GM18868 (cell line): ENCODE data around the gene HOXD9.

Experiments used
- ATAC-seq: cut with Tn5 transposase; IDR thresholded peaks from one replicate; pipeline ENCODE4 v1.9.1; 2021; ENCODE audit warnings: mild to moderate bottlenecking, moderate library complexity; ENCODE audit not compliant: unreplicated experiment

The HOXD9 gene

GRCh38 chr2:176137252-176137580, 14.7 kb downstream of the HOXD9 start:
- no peak for ATAC-seq

GRCh38 chr2:176137906-176138305, 15.4 kb downstream of the HOXD9 start:
- no peak for ATAC-seq

GRCh38 chr2:176138526-176138922, 16.0 kb downstream of the HOXD9 start:
- no peak for ATAC-seq

DNA sequence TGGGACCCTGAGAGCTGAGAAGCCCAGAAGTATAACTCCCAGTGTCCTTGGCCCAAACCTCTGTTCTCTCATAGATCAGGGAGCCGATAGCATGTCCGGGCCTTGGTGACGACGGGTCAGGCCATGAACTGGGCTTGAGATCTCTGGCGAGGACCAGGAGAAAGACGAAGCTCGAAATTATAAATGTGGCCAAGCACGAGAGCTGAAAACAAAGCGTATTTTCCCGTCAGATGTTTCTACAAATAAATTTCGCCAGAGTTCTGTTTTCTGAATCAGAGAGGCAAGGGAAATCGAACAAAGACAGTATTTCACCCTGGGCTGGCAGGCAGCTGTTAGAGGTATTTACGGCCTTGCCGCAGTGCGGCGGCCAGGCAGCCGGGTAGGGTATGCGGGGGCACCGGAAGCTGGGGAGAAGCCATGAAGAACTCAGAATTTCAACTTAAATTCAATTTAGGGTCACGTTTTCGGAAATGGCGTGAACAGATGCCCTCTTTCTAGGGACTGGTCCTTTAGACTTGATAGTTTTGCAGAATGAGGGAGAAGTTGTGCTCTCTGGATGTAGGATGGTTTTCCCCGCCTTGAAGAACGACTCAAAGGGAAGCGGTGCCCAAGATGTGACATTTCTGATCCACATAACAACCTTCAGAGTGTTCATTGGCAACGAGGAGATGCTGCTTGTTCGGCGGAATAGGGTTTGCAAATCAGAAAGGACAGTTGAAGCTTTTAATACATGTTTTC, 16.6 kb downstream of the HOXD9 start:
- no peak for ATAC-seq

- ATAC-seq, result no peak
These were observed 17.4 kb downstream of the HOXD9 start for GRCh38 chr2:176139661-176140512.

GRCh38 chr2:176140513-176141317, 18.2 kb downstream of the HOXD9 start:
- ATAC-seq, result peak; percentile 91

- ATAC-seq, result no peak
These were observed 19.8 kb downstream of the HOXD9 start for GRCh38 chr2:176142281-176142680.

DNA sequence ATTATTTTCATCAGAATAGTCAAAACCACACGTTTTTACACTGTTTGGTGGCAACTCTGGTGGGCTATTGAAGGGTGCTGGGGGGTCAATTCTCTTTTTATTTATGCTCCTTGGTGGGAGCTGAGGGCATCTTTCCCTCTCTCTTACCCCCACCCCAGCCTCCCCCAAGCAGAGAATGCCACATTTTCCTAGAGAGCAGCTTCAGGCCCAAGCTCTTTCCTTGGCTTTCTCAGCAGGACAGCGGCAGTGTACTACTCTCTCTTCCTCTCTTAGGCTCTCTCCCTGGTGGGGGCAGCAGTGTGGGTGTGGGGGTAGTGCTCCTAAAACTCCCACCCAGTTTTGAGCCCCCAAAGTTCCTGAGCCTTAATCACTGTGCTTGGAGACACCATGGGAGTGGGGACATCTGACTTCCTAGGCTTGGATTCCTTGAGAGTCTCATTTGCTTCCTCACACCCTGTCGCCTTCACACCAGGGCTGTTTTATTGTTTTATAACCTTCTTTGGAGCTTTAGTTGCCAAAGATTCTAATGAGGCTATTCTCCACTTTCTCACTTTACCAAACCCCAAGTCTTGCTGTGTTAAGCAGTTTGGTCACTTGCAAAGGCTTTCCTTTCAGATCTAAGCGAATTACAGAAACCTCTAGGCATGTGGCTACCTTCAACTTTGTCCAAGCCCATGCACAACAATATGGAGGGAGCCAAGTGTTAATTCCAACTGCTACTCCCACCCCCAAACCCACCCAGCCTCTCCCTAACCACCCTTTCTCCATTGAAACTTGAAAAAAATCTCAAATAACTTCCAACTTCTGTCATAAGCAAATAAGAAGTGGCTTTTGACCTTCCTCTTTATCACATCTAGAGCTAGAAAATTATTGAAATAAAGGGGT, 22.8 kb downstream of the HOXD9 start:
- ATAC-seq, result no peak

GRCh38 chr2:176146101-176146500, 23.6 kb downstream of the HOXD9 start:
- ATAC-seq, result no peak

DNA sequence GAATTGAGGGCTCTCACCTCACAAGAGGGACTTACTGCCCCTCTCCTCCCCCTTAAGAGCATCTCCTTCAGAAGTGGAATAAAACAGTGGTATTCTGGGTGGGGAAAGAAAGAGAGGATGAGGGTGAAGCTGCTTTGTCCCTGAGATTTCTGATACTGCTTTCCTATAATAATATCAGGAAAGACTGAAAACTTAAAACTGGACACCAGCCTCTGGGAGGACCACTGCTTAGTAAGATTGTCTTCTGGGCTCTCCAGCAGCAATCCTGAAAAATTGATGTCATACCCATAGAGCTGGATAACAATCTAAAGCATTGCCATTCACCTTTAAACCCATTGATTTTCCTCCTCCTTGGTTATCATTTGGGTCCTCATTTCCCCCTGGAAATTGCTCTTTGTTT, 24.1 kb downstream of the HOXD9 start:
- no peak for ATAC-seq

DNA sequence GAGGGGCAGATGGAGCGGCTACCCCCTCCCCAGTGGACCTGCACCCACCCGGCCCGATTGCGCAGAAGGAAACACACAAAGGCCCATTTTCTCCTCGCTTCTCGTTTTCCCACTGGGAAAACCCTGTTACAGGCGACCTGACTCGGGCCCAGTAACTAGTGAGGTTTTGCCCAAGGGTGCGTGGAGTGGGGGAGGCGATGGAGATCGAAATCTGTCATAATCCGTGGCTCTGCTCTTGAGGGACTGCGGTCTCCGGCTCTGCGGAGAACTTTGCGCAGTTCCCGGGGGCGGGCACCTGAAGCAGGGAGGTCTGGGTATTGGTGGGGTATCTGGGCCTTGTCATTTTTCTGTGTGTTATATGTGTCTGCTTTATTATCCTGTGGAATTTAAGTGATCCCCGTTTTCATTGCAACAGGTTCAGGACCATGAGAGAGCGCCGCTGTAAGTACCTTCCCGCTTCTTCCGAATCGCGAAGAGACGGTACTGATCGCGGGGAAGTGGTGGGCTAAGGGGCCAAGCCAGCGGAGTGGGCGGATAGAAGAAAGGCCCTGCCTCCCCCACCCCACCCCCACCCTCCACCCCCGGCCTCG, 24.8 kb downstream of the HOXD9 start:
- no peak for ATAC-seq

DNA sequence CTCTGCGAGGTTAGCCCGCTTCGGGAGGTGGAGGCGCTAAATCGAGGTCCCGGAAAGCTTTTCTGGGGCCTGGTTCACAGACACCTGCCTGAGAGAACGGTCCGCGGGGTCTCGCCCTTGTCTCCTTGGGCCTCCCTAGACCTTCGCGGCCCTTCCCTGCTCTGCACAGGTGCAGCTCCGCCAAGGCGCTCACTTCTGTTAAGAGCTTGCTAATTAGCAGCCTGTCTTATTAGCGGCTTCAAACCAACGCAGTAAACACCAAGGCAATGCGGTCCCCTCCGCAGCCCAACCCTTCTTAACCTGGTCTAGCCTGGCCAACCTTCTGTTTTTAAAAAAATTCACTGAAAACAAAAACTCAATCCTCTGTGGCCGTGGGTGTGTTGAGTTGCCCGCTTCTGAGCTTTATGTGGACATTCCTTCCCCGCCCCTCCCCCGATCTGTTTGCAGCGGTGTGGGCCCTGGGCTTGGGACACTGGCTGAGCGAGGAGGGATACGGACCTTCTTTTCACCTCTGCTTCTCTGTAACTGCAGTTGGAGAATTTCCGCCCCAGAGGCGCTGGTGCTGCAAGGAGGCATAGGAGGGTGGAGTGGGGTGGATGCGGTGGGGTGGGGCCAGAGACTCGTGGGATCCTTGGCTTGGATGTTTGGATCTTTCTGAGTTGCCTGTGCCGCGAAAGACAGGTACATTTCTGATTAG, 25.4 kb downstream of the HOXD9 start:
- ATAC-seq, result no peak

GRCh38 chr2:176148751-176149421, 26.4 kb downstream of the HOXD9 start:
- ATAC-seq, result no peak

- no peak for ATAC-seq
These were observed 27.0 kb downstream of the HOXD9 start for GRCh38 chr2:176149481-176149938.

DNA sequence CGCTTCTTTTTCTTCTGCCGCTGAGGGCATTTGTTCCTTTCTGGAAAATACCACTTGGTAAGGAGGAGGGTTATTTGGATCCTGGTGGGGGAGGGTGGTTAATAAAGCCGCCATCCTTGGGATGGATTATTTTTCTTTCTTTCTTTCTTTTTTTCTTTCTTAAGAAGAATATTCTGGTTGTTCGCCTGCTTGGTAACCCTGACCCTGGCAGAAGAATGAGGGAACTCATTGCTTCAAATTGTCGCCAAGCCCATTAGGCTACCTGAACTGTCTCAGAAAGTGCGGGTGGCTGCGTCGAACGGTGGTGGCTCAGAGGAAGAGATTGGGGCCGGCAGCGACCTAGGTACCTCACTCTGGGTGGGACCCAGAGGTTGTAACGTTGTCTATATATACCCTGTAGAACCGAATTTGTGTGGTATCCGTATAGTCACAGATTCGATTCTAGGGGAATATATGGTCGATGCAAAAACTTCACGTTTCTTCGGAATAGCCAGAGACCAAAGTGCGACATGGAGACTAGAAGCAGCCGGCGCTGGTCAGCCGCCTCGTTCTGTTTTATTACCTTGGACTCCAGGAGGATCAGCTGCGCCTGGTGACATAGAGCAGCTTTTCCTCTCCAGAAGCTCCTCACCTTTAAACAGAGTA, 27.5 kb downstream of the HOXD9 start:
- ATAC-seq, result no peak

GRCh38 chr2:176150584-176151441, 28.3 kb downstream of the HOXD9 start:
- ATAC-seq, result no peak

DNA sequence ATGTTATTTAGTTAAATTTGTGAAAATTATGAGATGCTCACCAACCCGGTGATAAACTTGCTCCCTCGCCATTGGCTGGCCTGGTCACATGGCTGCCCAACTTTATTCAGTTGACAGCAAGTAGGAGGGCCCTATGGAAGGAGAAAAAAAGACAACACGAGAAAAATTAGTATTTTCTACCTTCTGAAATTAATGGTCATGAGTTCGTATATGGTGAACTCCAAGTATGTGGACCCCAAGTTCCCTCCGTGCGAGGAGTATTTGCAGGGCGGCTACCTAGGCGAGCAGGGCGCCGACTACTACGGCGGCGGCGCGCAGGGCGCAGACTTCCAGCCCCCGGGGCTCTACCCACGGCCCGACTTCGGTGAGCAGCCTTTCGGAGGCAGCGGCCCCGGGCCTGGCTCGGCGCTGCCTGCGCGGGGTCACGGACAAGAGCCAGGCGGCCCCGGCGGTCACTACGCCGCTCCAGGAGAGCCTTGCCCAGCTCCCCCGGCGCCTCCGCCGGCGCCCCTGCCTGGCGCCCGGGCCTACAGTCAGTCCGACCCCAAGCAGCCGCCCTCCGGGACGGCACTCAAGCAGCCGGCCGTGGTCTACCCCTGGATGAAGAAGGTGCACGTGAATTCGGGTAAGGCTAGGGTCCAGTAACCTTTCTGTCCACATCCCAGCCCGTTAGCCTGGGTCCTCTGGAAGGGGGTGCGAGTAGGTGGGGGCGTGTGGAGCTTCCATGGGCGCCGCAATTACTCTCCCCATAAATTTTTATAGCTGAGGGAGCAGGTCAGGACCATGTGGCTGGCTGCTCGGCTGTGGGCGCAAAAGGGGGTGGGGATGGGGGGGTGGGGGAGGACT, 29.1 kb downstream of the HOXD9 start, which contains the start of gene HOXD4:
Gene HOXD4 (plus strand): TSS at position 109 of the 846 bp plus-strand sequence. CDS start 84 bp downstream, at position 193.
- no peak for ATAC-seq
